Fibroblast of villous mesenchyme (primary cell): ENCODE data around the gene MSI2. TPM values are rescaled to one million over a fixed set of nuclear protein-coding genes. Genes with fewer than 3 reads are reported as not detected.
"Not testable (repeated sequence)": the region's sequence is repeated elsewhere in the genome, so short reads cannot be mapped to it uniquely, and the experiment has no call there.

Experiments used
- DNase-seq: peaks from one replicate; pipeline ENCODE4 v3.0.0-alpha.2; 2010; ENCODE audit warnings: low read depth
- H3K4me3 ChIP-seq: 2 replicates; pipeline ENCODE4 v1.5.1; 2011; ENCODE audit warnings: low read depth, mild to moderate bottlenecking, low read length
- total RNA-seq: library from RNA; depleted of rRNA; stranded (reverse); fragments of >200 nt; gene quantifications from 2 replicates; pipeline ENCODE4 v1.2.3, GENCODE V29; 2012
- TF ChIP-seq, protein P1 (sequence below): IDR thresholded peaks from 2 replicates; pipeline ENCODE4 v1.5.1; 2012; ENCODE audit warnings: low read depth, mild to moderate bottlenecking, low read length; ENCODE audit not compliant: insufficient read depth

Gene MSI2
- total RNA-seq, 1 donor: 50.1 TPM

DNA sequence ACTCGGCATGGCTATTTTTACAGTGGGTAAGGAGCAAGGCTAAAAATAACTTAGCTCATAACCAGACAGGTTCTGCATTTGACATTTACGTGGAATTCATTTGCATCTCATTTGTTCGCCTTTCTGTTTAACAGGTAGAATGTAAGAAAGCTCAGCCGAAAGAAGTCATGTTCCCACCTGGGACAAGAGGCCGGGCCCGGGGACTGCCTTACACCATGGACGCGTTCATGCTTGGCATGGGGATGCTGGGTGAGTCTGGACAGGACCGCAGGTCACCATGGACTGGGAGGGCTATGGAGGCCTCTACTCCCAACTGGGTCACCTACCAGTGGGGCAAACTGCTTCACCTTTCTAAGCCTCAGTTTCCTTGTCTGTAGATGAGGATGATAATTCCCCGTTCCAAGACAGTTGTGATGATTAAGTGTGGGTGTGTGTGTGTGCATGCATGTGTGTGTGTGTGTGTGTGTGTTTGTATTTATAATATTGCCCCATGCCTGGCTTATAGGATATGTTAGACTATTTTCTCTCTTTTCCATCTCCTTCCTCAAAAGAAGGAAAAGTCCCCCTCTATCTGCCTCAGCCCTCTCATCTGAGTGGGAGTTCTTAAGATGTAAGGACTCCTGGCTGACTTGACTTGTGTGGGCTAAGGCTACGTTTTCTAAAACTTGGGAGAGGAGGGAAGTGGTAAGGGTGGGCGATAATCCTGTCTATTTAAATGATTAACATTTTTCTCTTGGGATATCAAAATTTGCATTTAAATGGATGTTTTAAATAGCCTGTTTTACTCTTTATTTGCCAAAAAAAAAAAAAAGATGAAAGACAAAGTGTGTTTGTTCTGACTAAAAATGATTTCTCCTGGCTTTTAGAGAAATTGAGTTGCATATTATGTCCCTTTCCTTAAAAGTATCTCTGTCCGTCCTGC, 359.8 kb downstream of the MSI2 start:
- TF ChIP-seq, protein P1, sequence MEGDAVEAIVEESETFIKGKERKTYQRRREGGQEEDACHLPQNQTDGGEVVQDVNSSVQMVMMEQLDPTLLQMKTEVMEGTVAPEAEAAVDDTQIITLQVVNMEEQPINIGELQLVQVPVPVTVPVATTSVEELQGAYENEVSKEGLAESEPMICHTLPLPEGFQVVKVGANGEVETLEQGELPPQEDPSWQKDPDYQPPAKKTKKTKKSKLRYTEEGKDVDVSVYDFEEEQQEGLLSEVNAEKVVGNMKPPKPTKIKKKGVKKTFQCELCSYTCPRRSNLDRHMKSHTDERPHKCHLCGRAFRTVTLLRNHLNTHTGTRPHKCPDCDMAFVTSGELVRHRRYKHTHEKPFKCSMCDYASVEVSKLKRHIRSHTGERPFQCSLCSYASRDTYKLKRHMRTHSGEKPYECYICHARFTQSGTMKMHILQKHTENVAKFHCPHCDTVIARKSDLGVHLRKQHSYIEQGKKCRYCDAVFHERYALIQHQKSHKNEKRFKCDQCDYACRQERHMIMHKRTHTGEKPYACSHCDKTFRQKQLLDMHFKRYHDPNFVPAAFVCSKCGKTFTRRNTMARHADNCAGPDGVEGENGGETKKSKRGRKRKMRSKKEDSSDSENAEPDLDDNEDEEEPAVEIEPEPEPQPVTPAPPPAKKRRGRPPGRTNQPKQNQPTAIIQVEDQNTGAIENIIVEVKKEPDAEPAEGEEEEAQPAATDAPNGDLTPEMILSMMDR: no peak
- no peak overlapping the region for H3K4me3 ChIP-seq

DNA sequence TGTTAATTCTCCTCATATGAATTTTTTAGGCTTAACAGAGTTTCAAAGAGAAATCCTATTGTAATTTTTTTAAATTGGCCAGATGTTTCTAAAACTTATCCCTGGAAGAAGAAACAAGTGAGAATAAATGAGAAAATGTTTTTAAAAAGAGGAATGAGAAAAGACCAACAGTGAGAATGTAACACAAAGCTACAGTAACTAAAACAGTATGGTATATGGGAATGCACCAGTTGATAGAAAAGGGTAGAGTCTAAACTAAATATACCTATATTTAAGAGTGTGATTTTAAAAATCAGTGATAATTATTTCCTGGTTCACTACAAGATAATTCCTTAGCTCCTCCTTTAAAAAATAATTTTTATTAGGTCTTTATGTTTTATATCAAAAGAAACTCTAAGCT, 360.9 kb downstream of the MSI2 start:
- no peak for DNase-seq
- TF ChIP-seq, protein P1: no peak
- no peak overlapping the region for H3K4me3 ChIP-seq

More for the DNA sequence above, 359.8 kb downstream of the MSI2 start:
- DNase-seq: no peak

DNA sequence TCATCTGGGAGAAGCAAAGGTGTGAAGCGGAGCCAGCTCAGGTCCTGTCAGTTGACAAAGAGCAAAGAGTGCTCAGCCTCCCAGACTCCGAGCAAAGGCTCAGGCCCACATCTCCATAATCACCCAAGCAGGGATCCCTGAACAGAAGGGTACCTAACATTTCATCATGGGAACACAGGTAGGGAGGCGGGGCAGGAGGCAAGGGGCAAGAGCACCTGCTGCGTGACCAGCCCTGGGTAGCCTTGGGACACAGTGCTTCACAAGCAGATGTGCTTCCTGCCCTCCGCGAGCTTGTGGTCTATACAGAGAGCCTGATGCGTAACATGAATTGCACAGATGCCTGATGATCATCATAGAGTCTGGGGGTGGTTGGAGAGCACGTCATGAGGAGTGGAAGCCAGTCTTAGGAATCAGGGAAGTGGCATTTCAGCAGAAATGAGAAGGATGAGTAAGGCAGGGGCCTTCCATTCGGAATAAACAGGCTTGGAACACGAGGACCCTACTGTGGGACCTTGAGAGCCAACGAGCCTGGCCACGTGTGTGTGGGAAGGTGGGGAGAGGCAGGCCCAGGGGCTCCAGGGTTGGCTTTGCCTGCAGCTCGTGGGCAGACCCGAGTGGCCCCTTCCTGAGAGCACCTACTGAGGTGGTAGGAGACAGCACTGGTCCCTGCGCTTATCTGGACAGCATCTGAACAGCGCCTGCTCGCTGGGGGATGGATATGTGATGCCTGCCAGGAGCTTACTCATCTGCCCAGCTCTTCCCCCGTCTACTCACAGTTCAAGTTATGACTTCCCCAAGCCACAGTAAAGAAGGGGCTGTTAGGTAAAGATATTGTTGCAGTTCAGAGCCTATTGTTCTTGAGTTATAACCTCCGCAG, 363.0 kb downstream of the MSI2 start:
- no peak for DNase-seq
- H3K4me3 ChIP-seq: no peak overlapping the region
- TF ChIP-seq, protein P1: no peak

GRCh38 chr17:57620576-57620975, 364.3 kb downstream of the MSI2 start:
- no peak overlapping the region for H3K4me3 ChIP-seq
- no peak for DNase-seq
- TF ChIP-seq, protein P1: no peak

GRCh38 chr17:57621791-57622190, 365.5 kb downstream of the MSI2 start:
- not testable (repeated sequence) for H3K4me3 ChIP-seq, DNase-seq

GRCh38 chr17:57622306-57622682, 366.0 kb downstream of the MSI2 start:
- DNase-seq: no peak

More at GRCh38 chr17:57622306-57622682, 366.0 kb downstream of the MSI2 start:
- no peak overlapping the region for H3K4me3 ChIP-seq
- TF ChIP-seq, protein P1: no peak
